GM21367 (cell line): ENCODE measurements around the gene LETMD1.
"Not testable (repeated sequence)": the region's sequence is repeated elsewhere in the genome, so short reads cannot be mapped to it uniquely, and the experiment has no call there.

ENCODE experiments used
- ATAC-seq: cut with Tn5 transposase; IDR thresholded peaks from one replicate; pipeline ENCODE4 v1.9.1; 2021; ENCODE audit not compliant: unreplicated experiment

LETMD1 gene

GRCh38 chr12:51047655-51048540 is at the start of gene LETMD1:
LETMD1 (plus strand) TSS chr12:51048327; CDS start chr12:51048357, 30 bp downstream.
- ATAC-seq, result peak; percentile 89

- no peak for ATAC-seq
These were observed 49.0 kb upstream of the LETMD1 start for GRCh38 chr12:50999093-50999492.

GRCh38 chr12:51000245-51000644 is 47.9 kb upstream of the LETMD1 start:
- ATAC-seq, result no peak

- no peak for ATAC-seq
These were observed 46.3 kb upstream of the LETMD1 start for GRCh38 chr12:51001799-51002198.

- no peak for ATAC-seq
These were observed 43.6 kb upstream of the LETMD1 start for GRCh38 chr12:51004504-51004903.

- ATAC-seq, result no peak
These were observed 43.1 kb upstream of the LETMD1 start for GRCh38 chr12:51005030-51005429.

GRCh38 chr12:51005671-51006070 is 42.5 kb upstream of the LETMD1 start:
- no peak for ATAC-seq

- no peak for ATAC-seq
These were observed 39.6 kb upstream of the LETMD1 start for GRCh38 chr12:51008329-51009055.

- no peak for ATAC-seq
These were observed 39.1 kb upstream of the LETMD1 start for GRCh38 chr12:51009056-51009440.

GRCh38 chr12:51011955-51012354 is 36.2 kb upstream of the LETMD1 start:
- no peak for ATAC-seq

- no peak for ATAC-seq
These were observed 35.4 kb upstream of the LETMD1 start for GRCh38 chr12:51012570-51013236.

GRCh38 chr12:51013441-51013840 is 34.7 kb upstream of the LETMD1 start:
- no peak for ATAC-seq

- not testable (repeated sequence) for ATAC-seq
These were observed 33.7 kb upstream of the LETMD1 start for GRCh38 chr12:51014467-51014866.

- ATAC-seq, result no peak
These were observed 30.7 kb upstream of the LETMD1 start for GRCh38 chr12:51017452-51017851.

GRCh38 chr12:51018956-51019355 is 29.2 kb upstream of the LETMD1 start:
- no peak for ATAC-seq

- ATAC-seq, result no peak
These were observed 28.2 kb upstream of the LETMD1 start for GRCh38 chr12:51019927-51020326.

- ATAC-seq, result no peak
These were observed 27.5 kb upstream of the LETMD1 start for GRCh38 chr12:51020448-51021182.

- no peak for ATAC-seq
These were observed 26.4 kb upstream of the LETMD1 start for GRCh38 chr12:51021694-51022093.

- ATAC-seq, result no peak
These were observed 24.3 kb upstream of the LETMD1 start for GRCh38 chr12:51023625-51024382.

- no peak for ATAC-seq
These were observed 22.7 kb upstream of the LETMD1 start for GRCh38 chr12:51025338-51025835.
